AG04449 (cell line): ENCODE data around the gene ATP6V1E1.

Experiments
- CTCF ChIA-PET: fragments of 350-600 bp; formaldehyde crosslinking; extraction: SDS; loops from one replicate; lab custom pipeline; 2021; ENCODE audit warnings: antibody characterized with exemption; lab: Yijun Ruan, JAX
- POLR2A ChIA-PET: fragments of 400-600, 350-600 bp; formaldehyde crosslinking; extraction: SDS; loops from one replicate; lab custom pipeline; 2020; ENCODE audit warnings: antibody characterized with exemption, inconsistent platforms; lab: Yijun Ruan, JAX
- DNase-seq: peaks from one replicate; pipeline ENCODE4 v3.0.0-alpha.2; 2010; ENCODE audit warnings: low read depth, low spot score
- H3K4me3 ChIP-seq: 2 replicates; pipeline ENCODE4 v1.5.1; 2011; ENCODE audit warnings: low read depth, mild to moderate bottlenecking, control low read depth, low read length
- CTCF ChIP-seq: IDR thresholded peaks from one replicate; pipeline ENCODE4 v1.5.1; 2011; ENCODE audit warnings: mild to moderate bottlenecking, moderate library complexity, low read length, control low read depth, inconsistent platforms; ENCODE audit not compliant: insufficient read depth; ENCODE audit errors: missing control alignments

ATP6V1E1 gene

GRCh38 chr22:17592201-17592600 is 36.3 kb downstream of the ATP6V1E1 start:
- H3K4me3 ChIP-seq: no peak overlapping the region
- DNase-seq: no peak
- no peak for TF ChIP-seq CTCF
- POLR2A ChIA-PET: no interaction called here
- CTCF ChIA-PET: no interaction called here

GRCh38 chr22:17590586-17590985 is 38.0 kb downstream of the ATP6V1E1 start:
- no peak for DNase-seq
- H3K4me3 ChIP-seq: no peak overlapping the region
- CTCF ChIA-PET: no interaction called here
- POLR2A ChIA-PET: no interaction called here
- no peak for TF ChIP-seq CTCF

- POLR2A ChIA-PET: no interaction called here
- DNase-seq: no peak
- TF ChIP-seq CTCF: no peak
- CTCF ChIA-PET: no interaction called here
- H3K4me3 ChIP-seq: no peak overlapping the region
Measured at GRCh38 chr22:17589810-17590375, 38.7 kb downstream of the ATP6V1E1 start.

GRCh38 chr22:17588606-17589005 is 39.9 kb downstream of the ATP6V1E1 start:
- POLR2A ChIA-PET: interaction anchor here (0.8 kb wide), 1 partner anchor 13 kb away, joined by 5 read pairs; no protein-coding TSS in a partner anchor
- no peak overlapping the region for H3K4me3 ChIP-seq
- DNase-seq: no peak
- CTCF ChIA-PET: no interaction called here
- no peak for TF ChIP-seq CTCF

GRCh38 chr22:17587629-17588028 is 40.9 kb downstream of the ATP6V1E1 start:
- no peak overlapping the region for H3K4me3 ChIP-seq
- DNase-seq: no peak
- ChIA-PET POLR2A (no interaction called here), CTCF (no interaction called here)
- no peak for TF ChIP-seq CTCF

- ChIA-PET CTCF (no interaction called here), POLR2A (no interaction called here)
- no peak for DNase-seq
- TF ChIP-seq CTCF: no peak
- H3K4me3 ChIP-seq: no peak overlapping the region
Measured at GRCh38 chr22:17586831-17587440, 41.6 kb downstream of the ATP6V1E1 start.
